ENCODE results near the gene DLGAP4. TPM values are rescaled to one million over a fixed set of nuclear protein-coding genes. Genes with fewer than 3 reads are reported as not detected.

Gene DLGAP4
- total and polyA plus RNA-seq, 2 of the 13 experiments (the other 11 are each of a cell fraction or from before 2014, with no cell fraction given): 15.2 to 26.7 TPM

GRCh38 chr20:36498386-36499179 is 192.4 kb downstream of the DLGAP4 start:
- ChIA-PET CTCF (ENCODE audit: low intra/inter-chr PET ratio, low total read pairs) (no interaction called here), POLR2A (no interaction called here)
- H3K27me3 ChIP-seq (ENCODE audit: control insufficient read depth in 1 of 2, insufficient read depth in 2 of 2, low read length in 2 of 2): no peaks in the 10 kb centered on the region
- no peaks in the 10 kb centered on the region; the same call in none of the 2 replicates for H4K20me1 ChIP-seq (ENCODE audit: insufficient read depth, low read length)
- no peak overlapping the region for H3K4me2 ChIP-seq (ENCODE audit: low read depth, low read length)
- H2AFZ ChIP-seq (ENCODE audit: low read length): no peak overlapping the region
- no peak for ATAC-seq
- no peak overlapping the region for H3K4me3 ChIP-seq (replicated peaks in 1 of 3; ENCODE audit: insufficient read depth in 1 of 3, low read depth in 2 of 3, low read length in 3 of 3)
- 95% methylated on average over 14 of the region's 14 CpGs for WGBS (ENCODE audit: low lambda C conversion rate)
- in situ Hi-C loops (cut with HindIII; ENCODE audit: extremely low pct_ligation_motif_present, low pct_unique_long_range_greater_than_20kb) (no loop called here), intact Hi-C loops (cut with micrococcal nuclease; ENCODE audit: unreplicated experiment) (no loop called here)
- DNase-seq (ENCODE audit: low spot score): no peak
- BruUV-seq (replicated peaks): no TSS peak
- H3K9ac ChIP-seq (ENCODE audit: insufficient read depth, low read depth, low read length): no peak overlapping the region
- TF ChIP-seq ZNF773 (CRISPR knock-in tag; IDR thresholded peaks at IDR 0.05; ENCODE audit: borderline replicate concordance) (0 out of 2 replicates have a peak, but pooled peaks have one; percentile 42), DR1 (CRISPR knock-in tag; IDR thresholded peaks at IDR 0.05) (no peak), POLR2A (IDR thresholded peaks at IDR 0.05; ENCODE audit: insufficient read depth in 1 of 2, low read depth in 2 of 2, low read length in 2 of 2) (0 out of 4 replicates have a peak, but pooled peaks of 1 of the 2 experiments have one; percentile 39), ZNF687 (CRISPR knock-in tag; IDR thresholded peaks at IDR 0.05) (peak; percentile 2; the same call in 1 of the 2 replicates), POLR2G (IDR thresholded peaks at IDR 0.05; ENCODE audit: low read depth, low read length) (0 out of 2 replicates have a peak, but pooled peaks have one; percentile 18), SRF (IDR thresholded peaks at IDR 0.05; ENCODE audit: low read depth, low read length) (no peak), RBM22 (optimal IDR thresholded peaks at IDR 0.05; ENCODE audit: low read length) (peak; percentile 62), AGO2 (optimal IDR thresholded peaks at IDR 0.05; ENCODE audit: low read depth, low read length) (peak; percentile 25), HOXA5 (CRISPR knock-in tag; IDR thresholded peaks at IDR 0.05) (no peak)
- TF ChIP-seq, protein P1, sequence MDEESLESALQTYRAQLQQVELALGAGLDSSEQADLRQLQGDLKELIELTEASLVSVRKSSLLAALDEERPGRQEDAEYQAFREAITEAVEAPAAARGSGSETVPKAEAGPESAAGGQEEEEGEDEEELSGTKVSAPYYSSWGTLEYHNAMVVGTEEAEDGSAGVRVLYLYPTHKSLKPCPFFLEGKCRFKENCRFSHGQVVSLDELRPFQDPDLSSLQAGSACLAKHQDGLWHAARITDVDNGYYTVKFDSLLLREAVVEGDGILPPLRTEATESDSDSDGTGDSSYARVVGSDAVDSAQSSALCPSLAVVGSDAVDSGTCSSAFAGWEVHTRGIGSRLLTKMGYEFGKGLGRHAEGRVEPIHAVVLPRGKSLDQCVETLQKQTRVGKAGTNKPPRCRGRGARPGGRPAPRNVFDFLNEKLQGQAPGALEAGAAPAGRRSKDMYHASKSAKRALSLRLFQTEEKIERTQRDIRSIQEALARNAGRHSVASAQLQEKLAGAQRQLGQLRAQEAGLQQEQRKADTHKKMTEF (CRISPR knock-in tag; IDR thresholded peaks at IDR 0.05): no peak
- peaks cover 3% of the 10 kb centered on the region for H3K79me2 ChIP-seq (ENCODE audit: insufficient read depth, low read length)
- no peaks in the 10 kb centered on the region for H3K9me3 ChIP-seq (ENCODE audit: low read length)
- H3K27ac ChIP-seq (ENCODE audit: extremely low read length, insufficient read depth, low read length): no peak overlapping the region
- H3K4me1 ChIP-seq (ENCODE audit: insufficient read depth, low read length): peaks cover 6% of the 10 kb centered on the region; the same call in 1 of the 2 replicates
- no peak for FAIRE-seq
- H3K36me3 ChIP-seq (replicated peaks in 1 of 2; ENCODE audit: control insufficient read depth in 1 of 2, insufficient read depth in 2 of 2, low read length in 2 of 2): peaks cover 51 to 68% of the 10 kb centered on the region in 2 experiments

Data from HepG2 (cell line).